ENCODE data around the gene MET. TPM values are rescaled to one million over a fixed set of nuclear protein-coding genes. Genes with fewer than 3 reads are reported as not detected.
"Not testable (repeated sequence)": the region's sequence is repeated elsewhere in the genome, so short reads cannot be mapped to it uniquely, and the experiment has no call there.

MET gene
- polyA plus RNA-seq, 2 of the 4 experiments (the other 2 are of a cell fraction): 72.3 to 165 TPM

- Histone ChIP-seq H3K27ac (peak overlapping the region; percentile 71 to 85; a peak in 5 of 6 replicates), H3K4me1 (peaks cover 48% of the 10 kb centered on the region), H3K4me3 (no peak overlapping the region), H3K9me3 (no peaks in the 10 kb centered on the region), H3K4me2 (peak overlapping the region; percentile 47)
- POLR2A ChIA-PET: no interaction called here
- TF ChIP-seq FOSL2 (IDR thresholded peaks at IDR 0.05) (no peak), FOSL2 (CRISPR knock-in tag; IDR thresholded peaks at IDR 0.05) (peak; percentile 53; the same call in 1 of the 2 replicates), RCOR1 (IDR thresholded peaks at IDR 0.05; ENCODE audit: low read depth, low read length) (no peak), RFX5 (IDR thresholded peaks at IDR 0.05) (no peak), ZSCAN20 (CRISPR knock-in tag; IDR thresholded peaks at IDR 0.05) (no peak)
- TF ChIP-seq, protein P1, sequence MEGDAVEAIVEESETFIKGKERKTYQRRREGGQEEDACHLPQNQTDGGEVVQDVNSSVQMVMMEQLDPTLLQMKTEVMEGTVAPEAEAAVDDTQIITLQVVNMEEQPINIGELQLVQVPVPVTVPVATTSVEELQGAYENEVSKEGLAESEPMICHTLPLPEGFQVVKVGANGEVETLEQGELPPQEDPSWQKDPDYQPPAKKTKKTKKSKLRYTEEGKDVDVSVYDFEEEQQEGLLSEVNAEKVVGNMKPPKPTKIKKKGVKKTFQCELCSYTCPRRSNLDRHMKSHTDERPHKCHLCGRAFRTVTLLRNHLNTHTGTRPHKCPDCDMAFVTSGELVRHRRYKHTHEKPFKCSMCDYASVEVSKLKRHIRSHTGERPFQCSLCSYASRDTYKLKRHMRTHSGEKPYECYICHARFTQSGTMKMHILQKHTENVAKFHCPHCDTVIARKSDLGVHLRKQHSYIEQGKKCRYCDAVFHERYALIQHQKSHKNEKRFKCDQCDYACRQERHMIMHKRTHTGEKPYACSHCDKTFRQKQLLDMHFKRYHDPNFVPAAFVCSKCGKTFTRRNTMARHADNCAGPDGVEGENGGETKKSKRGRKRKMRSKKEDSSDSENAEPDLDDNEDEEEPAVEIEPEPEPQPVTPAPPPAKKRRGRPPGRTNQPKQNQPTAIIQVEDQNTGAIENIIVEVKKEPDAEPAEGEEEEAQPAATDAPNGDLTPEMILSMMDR (IDR thresholded peaks at IDR 0.05): peak; percentile 26; the same call in 2 of the 3 replicates
- WGBS (ENCODE audit: missing lambda C conversion rate): 59% methylated on average over 13 of the region's 13 CpGs
- DNase-seq (ENCODE audit: low read depth in 1 of 2, low spot score in 1 of 2) (no peak), FAIRE-seq (no peak), ATAC-seq (no peak)
- CTCF ChIA-PET: interaction anchor here (0.7 to 3.6 kb wide), 6 partner anchors 9 to 42 kb away, joined by 3 to 12 read pairs (median 4); partner anchors contain the start of gene MET
These were observed 38.6 kb upstream of the MET start for GRCh38 chr7:116633131-116633988.

- Histone ChIP-seq H3K4me3 (no peak overlapping the region), H3K4me1 (peaks cover 16% of the 10 kb centered on the region), H3K4me2 (no peak overlapping the region), H3K27ac (no peak overlapping the region), H3K9me3 (no peaks in the 10 kb centered on the region)
- 63% methylated on average over 4 of the region's 4 CpGs for WGBS (ENCODE audit: missing lambda C conversion rate)
- no peak for FAIRE-seq
- TF ChIP-seq, protein P1 (IDR thresholded peaks at IDR 0.05): no peak
- no peak for TF ChIP-seq EHMT2 (IDR thresholded peaks at IDR 0.05; ENCODE audit: low read depth)
- no peak for TF ChIP-seq KDM5A (IDR thresholded peaks at IDR 0.05)
- no peak for TF ChIP-seq RAD21 (conservative IDR thresholded peaks at IDR 0.05 in 1 of 2, IDR thresholded peaks at IDR 0.05 in 1 of 2)
- no peak for TF ChIP-seq CHD2 (IDR thresholded peaks at IDR 0.05; ENCODE audit: low read length, partially characterized antibody)
- no peak for TF ChIP-seq RFX5 (IDR thresholded peaks at IDR 0.05)
- no peak for TF ChIP-seq TP53 (CRISPR knock-in tag; IDR thresholded peaks at IDR 0.05)
- no peak for TF ChIP-seq MAFK (IDR thresholded peaks at IDR 0.05; ENCODE audit: partially characterized antibody)
- TF ChIP-seq ZNF302 (CRISPR knock-in tag; IDR thresholded peaks at IDR 0.05): no peak
- TF ChIP-seq BHLHE40 (IDR thresholded peaks at IDR 0.05; ENCODE audit: low read depth, low read length): no peak
- no peak for TF ChIP-seq CHD4 (IDR thresholded peaks at IDR 0.05; ENCODE audit: borderline replicate concordance)
- TF ChIP-seq REST (IDR thresholded peaks at IDR 0.05): no peak
- TF ChIP-seq ZSCAN20 (CRISPR knock-in tag; IDR thresholded peaks at IDR 0.05): no peak
- no peak for TF ChIP-seq SMC3 (IDR thresholded peaks at IDR 0.05)
- TF ChIP-seq, protein P2, sequence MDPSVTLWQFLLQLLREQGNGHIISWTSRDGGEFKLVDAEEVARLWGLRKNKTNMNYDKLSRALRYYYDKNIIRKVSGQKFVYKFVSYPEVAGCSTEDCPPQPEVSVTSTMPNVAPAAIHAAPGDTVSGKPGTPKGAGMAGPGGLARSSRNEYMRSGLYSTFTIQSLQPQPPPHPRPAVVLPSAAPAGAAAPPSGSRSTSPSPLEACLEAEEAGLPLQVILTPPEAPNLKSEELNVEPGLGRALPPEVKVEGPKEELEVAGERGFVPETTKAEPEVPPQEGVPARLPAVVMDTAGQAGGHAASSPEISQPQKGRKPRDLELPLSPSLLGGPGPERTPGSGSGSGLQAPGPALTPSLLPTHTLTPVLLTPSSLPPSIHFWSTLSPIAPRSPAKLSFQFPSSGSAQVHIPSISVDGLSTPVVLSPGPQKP (IDR thresholded peaks at IDR 0.05; ENCODE audit: low read depth, low read length): no peak
- TF ChIP-seq CBX8 (IDR thresholded peaks at IDR 0.05): no peak
- ChIA-PET POLR2A (no interaction called here), CTCF (interaction anchor here (0.8 kb wide), 2 partner anchors 26 to 36 kb away, joined by 3 read pairs; no protein-coding TSS in a partner anchor)
- DNase-seq (ENCODE audit: low read depth in 1 of 2, low spot score in 1 of 2): no peak
- ATAC-seq: no peak
These were observed 35.0 kb upstream of the MET start for GRCh38 chr7:116636997-116637396.

DNA sequence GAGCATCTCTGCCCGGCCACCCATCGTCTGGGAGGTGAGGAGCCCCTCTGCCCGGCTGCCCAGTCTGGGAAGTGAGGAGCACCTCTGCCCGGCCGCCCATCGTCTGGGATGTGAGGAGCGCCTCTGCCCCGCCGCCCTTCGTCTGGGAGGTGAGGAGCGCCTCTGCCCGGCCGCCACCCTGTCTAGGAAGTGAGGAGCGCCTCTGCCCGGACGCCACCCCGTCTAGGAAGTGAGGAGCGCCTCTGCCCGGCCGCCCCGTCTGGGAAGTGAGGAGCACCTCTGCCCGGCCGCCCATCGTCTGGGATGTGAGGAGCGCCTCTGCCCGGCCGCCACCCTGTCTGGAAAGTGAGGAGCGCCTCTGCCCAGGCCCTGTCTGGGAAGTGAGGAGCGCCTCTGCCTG, 33.4 kb upstream of the MET start:
- ATAC-seq; POLR2A ChIA-PET; DNase-seq (ENCODE audit: low read depth in 1 of 2, low spot score in 1 of 2); H3K27ac ChIP-seq; CTCF ChIA-PET; H3K4me1 ChIP-seq; FAIRE-seq; H3K4me3 ChIP-seq; H3K9me3 ChIP-seq; H3K4me2 ChIP-seq: not testable (repeated sequence)
- 98% methylated on average over 10 of the region's 29 CpGs for WGBS (ENCODE audit: missing lambda C conversion rate)

Measured in A549 (cell line).